Measurements from ENCODE around the gene LIX1L. TPM values are rescaled to one million over a fixed set of nuclear protein-coding genes. Genes with fewer than 3 reads are reported as not detected.
"Not testable (repeated sequence)": the region's sequence is repeated elsewhere in the genome, so short reads cannot be mapped to it uniquely, and the experiment has no call there.

LIX1L gene
- polyA plus RNA-seq, 2 of the 4 experiments (the other 2 are of a cell fraction), result 10.5 to 35.8 TPM

- no peaks in the 10 kb centered on the region for H3K4me1 ChIP-seq
- no peak for FAIRE-seq
- H3K4me2 ChIP-seq, result no peak overlapping the region
- ChIA-PET POLR2A (interaction anchor here (2.2 kb wide), 1 partner anchor 8 kb away, joined by 9 read pairs; the partner anchor contains the start of gene RBM8A), CTCF (interaction anchor here (1.2 to 2.1 kb wide), 5 partner anchors 8 to 90 kb away, joined by 3 to 7 read pairs (median 5); partner anchors contain the start of genes ITGA10, NUDT17 and RBM8A)
- TF ChIP-seq JUNB (IDR thresholded peaks at IDR 0.05), result no peak
- no peak for TF ChIP-seq SREBF2 (IDR thresholded peaks at IDR 0.05)
- TF ChIP-seq HES2 (IDR thresholded peaks at IDR 0.05), result no peak
- TF ChIP-seq MAFK (IDR thresholded peaks at IDR 0.05; ENCODE audit: partially characterized antibody), result no peak
- TF ChIP-seq FOSB (CRISPR knock-in tag; IDR thresholded peaks at IDR 0.05), result no peak
- TF ChIP-seq ZFP36 (IDR thresholded peaks at IDR 0.05; ENCODE audit: borderline replicate concordance, partially characterized antibody), result no peak
- no peak for TF ChIP-seq FOXS1 (CRISPR knock-in tag; IDR thresholded peaks at IDR 0.05)
- TF ChIP-seq RAD21 (conservative IDR thresholded peaks at IDR 0.05 in 1 of 2, IDR thresholded peaks at IDR 0.05 in 1 of 2), result no peak
- TF ChIP-seq FOSL2 (IDR thresholded peaks at IDR 0.05), result no peak
- no peak for TF ChIP-seq FOSL2 (CRISPR knock-in tag; IDR thresholded peaks at IDR 0.05)
- TF ChIP-seq CHD2 (IDR thresholded peaks at IDR 0.05; ENCODE audit: low read length, partially characterized antibody), result no peak
- no peak overlapping the region for H3K4me3 ChIP-seq
- no peaks in the 10 kb centered on the region for H3K9me3 ChIP-seq
- no peak for DNase-seq (ENCODE audit: low read depth in 1 of 2, low spot score in 1 of 2)
- no peak for ATAC-seq
- no peak overlapping the region for H3K27ac ChIP-seq
Measured at GRCh38 chr1:145935708-145936107, 22.1 kb downstream of the LIX1L start.

- H3K9me3 ChIP-seq; H3K4me1 ChIP-seq; H3K27ac ChIP-seq; H3K4me2 ChIP-seq; DNase-seq (ENCODE audit: low read depth in 1 of 2, low spot score in 1 of 2); FAIRE-seq; ATAC-seq; POLR2A ChIA-PET; H3K4me3 ChIP-seq: not testable (repeated sequence)
- WGBS (ENCODE audit: missing lambda C conversion rate), result 82% methylated on average over 9 of the region's 9 CpGs
- CTCF ChIA-PET, result interaction anchor here (1.4 to 1.9 kb wide), 3 partner anchors 25 to 75 kb away, joined by 4 to 9 read pairs (median 5); partner anchors contain the start of gene LIX1L
Measured at GRCh38 chr1:145932522-145933009, 25.3 kb downstream of the LIX1L start.

GRCh38 chr1:145927916-145928643, 29.7 kb downstream of the LIX1L start:
- no peak for TF ChIP-seq EP300 (IDR thresholded peaks at IDR 0.05)
- TF ChIP-seq BCL3 (IDR thresholded peaks at IDR 0.05), result no peak
- TF ChIP-seq HEYL (CRISPR knock-in tag; IDR thresholded peaks at IDR 0.05), result no peak
- no peak for TF ChIP-seq HMGXB4 (CRISPR knock-in tag; IDR thresholded peaks at IDR 0.05; ENCODE audit: borderline replicate concordance)
- TF ChIP-seq, protein P1, sequence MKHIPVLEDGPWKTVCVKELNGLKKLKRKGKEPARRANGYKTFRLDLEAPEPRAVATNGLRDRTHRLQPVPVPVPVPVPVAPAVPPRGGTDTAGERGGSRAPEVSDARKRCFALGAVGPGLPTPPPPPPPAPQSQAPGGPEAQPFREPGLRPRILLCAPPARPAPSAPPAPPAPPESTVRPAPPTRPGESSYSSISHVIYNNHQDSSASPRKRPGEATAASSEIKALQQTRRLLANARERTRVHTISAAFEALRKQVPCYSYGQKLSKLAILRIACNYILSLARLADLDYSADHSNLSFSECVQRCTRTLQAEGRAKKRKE (CRISPR knock-in tag; IDR thresholded peaks at IDR 0.05; ENCODE audit: low read depth), result no peak
- no peak for TF ChIP-seq SREBF2 (IDR thresholded peaks at IDR 0.05)
- no peak for TF ChIP-seq HOXB13 (CRISPR knock-in tag; IDR thresholded peaks at IDR 0.05; ENCODE audit: low read depth)
- TF ChIP-seq ZC3H11A (IDR thresholded peaks at IDR 0.05), result no peak
- H3K27ac ChIP-seq, result peak overlapping the region; percentile 97
- POLR2A ChIA-PET, result interaction anchor here (0.6 to 3.3 kb wide), 28 partner anchors 8 to 647 kb away, joined by 3 to 62 read pairs (median 5); partner anchors contain the start of genes ANKRD34A, LIX1L, NUDT17 and PEX11B
- 56% methylated on average over 20 of the region's 20 CpGs for WGBS (ENCODE audit: missing lambda C conversion rate)
- H3K4me3 ChIP-seq, result peak overlapping the region; percentile 84
- peaks cover 10% of the 10 kb centered on the region; the same call in 2 of the 3 replicates for H3K4me1 ChIP-seq
- no peak for FAIRE-seq
- no peak for ATAC-seq
- peak overlapping the region; percentile 91 for H3K4me2 ChIP-seq
- CTCF ChIA-PET, result interaction anchor here (0.8 to 6.2 kb wide), 16 partner anchors 8 to 82 kb away, joined by 3 to 41 read pairs (median 8); partner anchors contain the start of genes ANKRD34A, LIX1L, NUDT17 and PEX11B
- no peak for DNase-seq (ENCODE audit: low read depth in 1 of 2, low spot score in 1 of 2)
- no peaks in the 10 kb centered on the region for H3K9me3 ChIP-seq

All from A549 (cell line).